Measurements from ENCODE around the gene TNFRSF14.
"Not testable (repeated sequence)": the region's sequence is repeated elsewhere in the genome, so short reads cannot be mapped to it uniquely, and the experiment has no call there.

Gene TNFRSF14

DNA sequence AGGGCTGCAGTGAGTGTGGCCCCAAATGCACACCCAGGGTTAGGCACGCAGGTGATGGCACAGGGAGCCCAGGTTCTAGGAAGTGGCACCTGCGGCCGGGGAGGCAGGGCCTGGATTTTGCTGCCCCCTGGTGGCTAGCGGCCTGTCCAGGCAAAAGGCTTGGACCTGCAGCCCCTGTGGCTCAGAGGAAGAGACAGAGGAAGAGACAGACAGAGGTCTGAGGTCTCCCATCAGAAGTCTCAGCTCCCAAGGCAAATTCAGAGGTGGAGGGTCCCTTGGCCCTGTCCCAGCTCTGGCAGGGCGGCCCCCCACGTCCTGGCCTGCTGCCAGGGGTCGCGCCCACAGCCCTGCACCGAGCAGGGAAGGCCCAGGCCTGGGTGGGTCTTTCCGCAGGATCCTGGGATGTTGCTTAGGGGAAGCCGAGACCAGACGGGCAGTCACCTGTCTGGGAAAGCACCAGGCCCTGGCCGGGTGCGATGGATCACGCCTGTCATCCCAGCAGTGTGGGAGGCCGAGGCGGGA, 8.0 kb upstream of the TNFRSF14 start:
- no peaks in the 10 kb centered on the region for H3K9me3 ChIP-seq
- H3K4me3 ChIP-seq = peak overlapping the region; percentile 37 to 64
- H3K27me3 ChIP-seq = peaks cover 0 to 36% of the 10 kb centered on the region in 2 donors
- DNase-seq = peak; percentile 73 to 91
- peak overlapping the region; percentile 95 to 97 for H3K27ac ChIP-seq
- TF ChIP-seq CTCF (IDR thresholded peaks at IDR 0.05) = peak; percentile 91 to 97
- H3K36me3 ChIP-seq = no peaks in the 10 kb centered on the region
- H3K4me1 ChIP-seq = peaks cover 0 to 65% (median 41%) of the 10 kb centered on the region in 4 donors
- intact Hi-C loops (cut with DNase I; ENCODE audit: low total_unique reads) = loop anchor here (2.0 kb wide), 1 partner anchor 133 kb away; no protein-coding TSS in a partner anchor

- not testable (repeated sequence) for H3K9me3 ChIP-seq, DNase-seq, H3K36me3 ChIP-seq
- H3K27ac ChIP-seq = peak overlapping the region; percentile 95 to 97
- peak overlapping the region; percentile 37 to 45 for H3K4me3 ChIP-seq
- H3K4me1 ChIP-seq = peaks cover 0 to 52% (median 39%) of the 10 kb centered on the region in 4 donors
- H3K27me3 ChIP-seq = peaks cover 0 to 23% of the 10 kb centered on the region in 2 donors
- intact Hi-C loops (cut with DNase I; ENCODE audit: low total_unique reads) = loop anchor here (2.0 kb wide), 1 partner anchor 135 kb away; no protein-coding TSS in a partner anchor
These were observed 6.7 kb upstream of the TNFRSF14 start for GRCh38 chr1:2549367-2550029.

DNA sequence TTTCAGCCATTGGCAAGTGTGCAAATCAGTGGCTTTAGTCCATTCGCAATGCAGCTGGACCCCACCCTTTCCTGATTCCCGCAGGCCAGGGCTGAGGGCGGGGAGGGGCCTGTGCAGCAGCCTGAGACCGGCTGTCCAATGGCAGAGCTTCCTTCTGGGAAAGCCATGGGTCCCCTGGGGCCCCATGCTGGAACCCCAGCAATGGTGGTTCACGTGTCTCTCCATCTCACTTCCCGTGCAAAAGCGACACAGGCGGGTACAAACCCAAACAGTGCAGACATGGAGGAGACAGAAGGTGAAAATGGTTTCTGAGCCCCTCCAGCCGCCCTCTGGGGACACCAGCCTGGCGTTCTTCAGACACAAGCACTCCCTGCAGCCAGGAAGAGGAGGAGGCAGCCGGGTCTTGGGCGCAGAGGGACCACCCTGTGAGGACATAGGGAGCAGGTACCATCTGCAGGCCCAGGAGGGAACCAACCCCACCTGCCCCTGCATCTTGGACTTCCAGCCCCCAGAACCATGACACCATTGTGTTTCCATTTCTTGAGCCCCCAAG, 5.8 kb upstream of the TNFRSF14 start:
- H3K9me3 ChIP-seq; intact Hi-C loops (cut with DNase I; ENCODE audit: low total_unique reads); DNase-seq; H3K4me3 ChIP-seq; H3K27ac ChIP-seq; H3K36me3 ChIP-seq: not testable (repeated sequence)
- Histone ChIP-seq H3K4me1 (peaks cover 0 to 52% (median 42%) of the 10 kb centered on the region in 4 donors), H3K27me3 (peaks cover 0 to 16% of the 10 kb centered on the region in 2 donors)

GRCh38 chr1:2551544-2551943, 4.6 kb upstream of the TNFRSF14 start:
- intact Hi-C loops (cut with DNase I; ENCODE audit: low total_unique reads); H3K36me3 ChIP-seq; H3K27ac ChIP-seq; H3K4me3 ChIP-seq; H3K9me3 ChIP-seq; H3K27me3 ChIP-seq; DNase-seq: not testable (repeated sequence)
- H3K4me1 ChIP-seq = peaks cover 0 to 49% (median 37%) of the 10 kb centered on the region in 4 donors

DNA sequence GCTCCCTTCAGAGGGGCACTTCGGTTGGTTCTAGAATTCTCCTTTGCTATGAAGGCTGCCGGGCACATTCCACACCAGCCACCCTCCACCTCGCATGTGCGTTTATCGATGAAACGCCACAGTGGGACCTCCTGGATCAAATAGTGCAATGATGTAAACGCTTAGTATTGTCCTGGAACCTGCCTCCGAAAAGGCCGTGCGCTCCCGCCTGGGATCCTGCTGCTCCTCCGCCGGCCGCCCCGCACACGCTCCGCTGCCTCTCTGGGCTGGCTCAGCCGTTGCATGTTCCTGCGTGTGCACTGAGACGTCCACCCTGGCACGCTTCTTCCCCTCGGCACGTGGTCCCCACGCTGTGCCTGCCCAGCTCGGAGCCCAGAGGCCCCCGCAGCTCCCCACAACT, 4.0 kb upstream of the TNFRSF14 start:
- Histone ChIP-seq H3K4me3 (no peak overlapping the region), H3K4me1 (peaks cover 0 to 49% (median 37%) of the 10 kb centered on the region in 4 donors), H3K36me3 (no peaks in the 10 kb centered on the region), H3K27ac (no peak overlapping the region), H3K9me3 (no peaks in the 10 kb centered on the region), H3K27me3 (peaks cover 0 to 3% of the 10 kb centered on the region in 2 donors)
- intact Hi-C loops (cut with DNase I; ENCODE audit: low total_unique reads) = no loop called here
- DNase-seq = no peak
- TF ChIP-seq CTCF (IDR thresholded peaks at IDR 0.05) = no peak

DNA sequence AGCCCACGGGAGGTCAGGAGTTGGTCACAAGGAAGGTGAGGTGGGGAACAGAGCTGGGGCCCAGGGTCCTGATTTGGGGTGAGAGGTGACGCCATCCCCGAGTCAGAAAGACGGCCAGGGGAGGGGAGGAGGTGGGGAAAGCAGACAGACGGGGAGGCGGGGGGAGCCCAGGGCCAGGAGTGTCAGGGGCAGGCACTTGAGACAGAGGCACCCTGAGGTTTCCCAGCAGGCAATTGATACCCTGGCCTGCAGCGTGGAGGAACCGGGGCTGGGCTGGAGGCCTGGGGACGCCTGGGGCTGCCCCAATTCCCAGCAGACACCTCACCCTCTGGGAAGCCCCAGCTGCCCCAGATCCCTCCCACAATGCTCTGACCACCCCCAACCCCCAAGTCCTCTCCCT, 3.1 kb upstream of the TNFRSF14 start:
- H3K9me3 ChIP-seq; H3K36me3 ChIP-seq; H3K4me3 ChIP-seq; H3K27me3 ChIP-seq; intact Hi-C loops (cut with DNase I; ENCODE audit: low total_unique reads); DNase-seq; H3K27ac ChIP-seq: not testable (repeated sequence)
- H3K4me1 ChIP-seq = peaks cover 0 to 49% (median 35%) of the 10 kb centered on the region in 4 donors

GRCh38 chr1:2553871-2554620, 2.1 kb upstream of the TNFRSF14 start:
- no peak for TF ChIP-seq CTCF (IDR thresholded peaks at IDR 0.05)
- peaks cover 0 to 44% (median 27%) of the 10 kb centered on the region in 4 donors for H3K4me1 ChIP-seq
- peaks cover 0 to 10% (median 0%) of the 10 kb centered on the region in 3 donors for H3K36me3 ChIP-seq
- no peak overlapping the region for H3K4me3 ChIP-seq
- intact Hi-C loops (cut with DNase I; ENCODE audit: low total_unique reads) = no loop called here
- no peak for DNase-seq
- H3K27me3 ChIP-seq = no peaks in the 10 kb centered on the region
- no peaks in the 10 kb centered on the region for H3K9me3 ChIP-seq
- no peak overlapping the region for H3K27ac ChIP-seq

Measured in tibial artery (tissue), 4 donors.